IMR-90 (cell line): ENCODE measurements around the gene CADM3. TPM values are rescaled to one million over a fixed set of nuclear protein-coding genes. Genes with fewer than 3 reads are reported as not detected.

Experiments
- ATAC-seq: fragments of 200-7000 bp; cut with Tn5 transposase; 2 replicates; pipeline ENCODE4 v1.9.1; 2020; ENCODE audit warnings: low read depth, mild to moderate bottlenecking, moderate library complexity
- BruUV-seq: library from RNA; stranded (reverse); fragments of 400-500 nt; replicated peaks from 2 replicates; lab custom pipeline; 2021; lab: Mats Ljungman, UMichigan
- CTCF ChIA-PET: fragments of 300-600 bp; formaldehyde crosslinking; extraction: SDS; loops from one replicate; lab custom pipeline; 2021; ENCODE audit warnings: antibody characterized with exemption; lab: Yijun Ruan, JAX
- POLR2A ChIA-PET: fragments of 300-600 bp; sonication (Branson Sonifier 250); formaldehyde crosslinking; loops from one replicate; lab custom pipeline; 2022; ENCODE audit warnings: antibody characterized with exemption; ENCODE audit not compliant: unreplicated experiment; lab: Charles Lee
- DNase-seq: peaks from one replicate; pipeline ENCODE4 v3.0.0; 2013
- H2AFZ ChIP-seq: replicated peaks from 2 replicates; pipeline ENCODE3; 2013; ENCODE audit warnings: low read length, mild to moderate bottlenecking; ENCODE audit not compliant: poor library complexity
- H2AK5ac ChIP-seq: 2 replicates; pipeline ENCODE4 v1.6.1; 2013; ENCODE audit warnings: low read depth, low read length, inconsistent platforms
- H2AK9ac ChIP-seq: replicated peaks from 2 replicates; pipeline ENCODE3; 2013; ENCODE audit warnings: mild to moderate bottlenecking, low read depth, low read length, moderate library complexity; ENCODE audit not compliant: poor library complexity
- H2BK120ac ChIP-seq: 2 replicates; pipeline ENCODE4 v1.6.1; 2013; ENCODE audit warnings: low read depth, low read length, inconsistent platforms
- H2BK15ac ChIP-seq: 3 replicates; pipeline ENCODE4 v1.6.1; 2013; ENCODE audit warnings: low read depth, low read length, inconsistent platforms
- H2BK20ac ChIP-seq: 2 replicates; pipeline ENCODE4 v1.6.1; 2013; ENCODE audit warnings: low read depth, mild to moderate bottlenecking, inconsistent platforms, low read length, moderate library complexity
- H2BK5ac ChIP-seq: 2 replicates; pipeline ENCODE4 v1.6.1; 2013; ENCODE audit warnings: mild to moderate bottlenecking, low read depth, low read length, inconsistent platforms; ENCODE audit not compliant: poor library complexity, severe bottlenecking
- H3K14ac ChIP-seq: replicated peaks from 2 replicates; pipeline ENCODE4 v1.6.1; 2013; ENCODE audit warnings: low read depth, low read length, inconsistent platforms
- H3K18ac ChIP-seq: 2 replicates; pipeline ENCODE4 v1.6.1; 2013; ENCODE audit warnings: low read depth, low read length, control low read depth
- H3K23ac ChIP-seq: 2 replicates; pipeline ENCODE4 v1.6.1; 2013; ENCODE audit warnings: low read depth, low read length, inconsistent platforms
- H3K27ac ChIP-seq: 2 replicates; pipeline ENCODE4 v1.5.1; 2013; ENCODE audit warnings: mild to moderate bottlenecking, control low read depth, low read length; ENCODE audit not compliant: insufficient read depth
- H3K27me3 ChIP-seq: 2 replicates; pipeline ENCODE4 v1.6.1; 2013; ENCODE audit warnings: low read length; ENCODE audit not compliant: control insufficient read depth, insufficient read depth
- H3K36me3 ChIP-seq: 2 replicates; pipeline ENCODE4 v1.6.1; 2013; ENCODE audit warnings: low read length, mixed read lengths; ENCODE audit not compliant: control insufficient read depth, insufficient read depth
- H3K4ac ChIP-seq: 2 replicates; pipeline ENCODE4 v1.6.1; 2013; ENCODE audit warnings: low read depth, low read length, inconsistent platforms
- H3K4me1 ChIP-seq: 2 replicates; pipeline ENCODE4 v1.6.1; 2013; ENCODE audit warnings: low read length, mixed read lengths; ENCODE audit not compliant: control insufficient read depth, insufficient read depth
- H3K4me2 ChIP-seq: 2 replicates; pipeline ENCODE4 v1.6.1; 2013; ENCODE audit warnings: low read depth, mild to moderate bottlenecking, control low read depth, low read length, moderate library complexity
- H3K4me3 ChIP-seq: 2 replicates; pipeline ENCODE4 v1.5.1; 2013; ENCODE audit warnings: low read depth, mild to moderate bottlenecking, control low read depth, low read length, moderate library complexity; ENCODE audit not compliant: insufficient read depth
- H3K56ac ChIP-seq: 2 replicates; pipeline ENCODE4 v1.6.1; 2013; ENCODE audit warnings: low read length, inconsistent platforms; ENCODE audit not compliant: insufficient read depth; ENCODE audit errors: extremely low read depth
- H3K79me1 ChIP-seq, 2 experiments: 2 replicates each; pipeline ENCODE4 v1.6.1; 2013; ENCODE audit warnings: low read length in 2 of 2, inconsistent platforms in 1 of 2, low read depth in 1 of 2
- H3K9ac ChIP-seq: 2 replicates; pipeline ENCODE4 v1.6.1; 2013; ENCODE audit warnings: low read depth, low read length, control low read depth
- H3K9me1 ChIP-seq: 2 replicates; pipeline ENCODE4 v1.6.1; 2013; ENCODE audit warnings: low read length, inconsistent platforms; ENCODE audit not compliant: insufficient read depth
- H3K9me3 ChIP-seq: 2 replicates; pipeline ENCODE4 v1.6.1; 2013; ENCODE audit warnings: low read length; ENCODE audit not compliant: control insufficient read depth, insufficient read depth
- H4K20me1 ChIP-seq: 2 replicates; pipeline ENCODE4 v1.6.1; 2013; ENCODE audit warnings: low read length, inconsistent platforms; ENCODE audit not compliant: insufficient read depth
- H4K5ac ChIP-seq: 2 replicates; pipeline ENCODE4 v1.6.1; 2013; ENCODE audit warnings: mild to moderate bottlenecking, low read depth, low read length, control low read depth
- H4K8ac ChIP-seq, 2 experiments: 2 replicates each; pipeline ENCODE4 v1.6.1; 2013; ENCODE audit warnings: low read depth in 2 of 2, low read length in 2 of 2, control low read depth in 1 of 2, inconsistent platforms in 1 of 2
- H4K91ac ChIP-seq: 2 replicates; pipeline ENCODE4 v1.6.1; 2013; ENCODE audit warnings: low read depth, low read length, inconsistent platforms; ENCODE audit not compliant: insufficient read depth
- BHLHE40 ChIP-seq: fragments of 150-350 bp; IDR thresholded peaks from 2 replicates; pipeline ENCODE4 v1.6.1; 2016; ENCODE audit warnings: mild to moderate bottlenecking, low read depth, low read length
- CEBPB ChIP-seq: IDR thresholded peaks from 2 replicates; pipeline ENCODE4 v1.6.1; 2012; ENCODE audit warnings: low read depth, low read length, improper control_type of control experiment
- CHD1 ChIP-seq: IDR thresholded peaks from 2 replicates; pipeline ENCODE4 v1.6.1; 2012; ENCODE audit warnings: low read depth, low read length, improper control_type of control experiment
- FOS ChIP-seq: fragments of 150-350 bp; IDR thresholded peaks from 2 replicates; pipeline ENCODE4 v1.6.1; 2016; ENCODE audit warnings: low read depth, low read length
- MAFK ChIP-seq: IDR thresholded peaks from 2 replicates; pipeline ENCODE4 v1.6.1; 2012; ENCODE audit warnings: low read depth, low read length, improper control_type of control experiment
- MAZ ChIP-seq: IDR thresholded peaks from 2 replicates; pipeline ENCODE4 v1.6.1; 2012; ENCODE audit warnings: low read depth, mild to moderate bottlenecking, low read length, improper control_type of control experiment, moderate library complexity, borderline replicate concordance
- MXI1 ChIP-seq: IDR thresholded peaks from 2 replicates; pipeline ENCODE4 v1.6.1; 2012; ENCODE audit warnings: low read depth, mild to moderate bottlenecking, low read length, moderate library complexity, borderline replicate concordance
- NFE2L2 ChIP-seq: fragments of 150-350 bp; IDR thresholded peaks from 2 replicates; pipeline ENCODE4 v1.6.1; 2016; ENCODE audit warnings: low read depth, mild to moderate bottlenecking, low read length
- POLR2A ChIP-seq: IDR thresholded peaks from 2 replicates; pipeline ENCODE4 v1.6.1; 2012; ENCODE audit warnings: mild to moderate bottlenecking, low read depth, low read length
- RAD21 ChIP-seq: IDR thresholded peaks from 2 replicates; pipeline ENCODE4 v1.6.1; 2012; ENCODE audit warnings: low read length, improper control_type of control experiment
- RCOR1 ChIP-seq: IDR thresholded peaks from 2 replicates; pipeline ENCODE4 v1.6.1; 2012; ENCODE audit warnings: mild to moderate bottlenecking, low read length, improper control_type of control experiment; ENCODE audit not compliant: insufficient replicate concordance
- RFX5 ChIP-seq: IDR thresholded peaks from 2 replicates; pipeline ENCODE4 v1.8.0; 2012; ENCODE audit warnings: low read depth, mild to moderate bottlenecking, low read length, moderate library complexity
- WGBS, 2 experiments: methylation state at CpG; one replicate each; pipeline versions ENCODE4 v1.1.5 to v1.1.7; 2013; ENCODE audit warnings: missing lambda C conversion rate in 2 of 2; ENCODE audit not compliant: insufficient read length in 1 of 2; ENCODE audit errors: extremely low coverage in 2 of 2; 5-methylcytosine and 5-hydroxymethylcytosine counted together
- dilution Hi-C: fragments of 300-500 bp; cut with HindIII; formaldehyde crosslinking; loops from one replicate; pipeline ENCODE4 v1.14.3; 2018; ENCODE audit warnings: low sequenced_read_pairs; ENCODE audit not compliant: unreplicated experiment
- in situ Hi-C: fragments of 300-500 bp; cut with MboI; formaldehyde crosslinking; loops from 3 replicates; pipeline ENCODE4 v1.14.3; 2019; ENCODE audit warnings: low sequenced_read_pairs, inconsistent platforms, mixed read lengths
- intact Hi-C: fragments of 100-400 bp; cut with micrococcal nuclease; formaldehyde crosslinking; loops from 2 replicates; pipeline ENCODE4 v1.10.0; 2022
- polyA plus RNA-seq, 3 experiments: library from polyadenylated mRNA; depleted of rRNA; stranded (reverse); fragments of >200 nt; gene quantifications; 2 replicates each; pipeline ENCODE4 v1.2.3, GENCODE V29; 2012; ENCODE audit warnings: low replicate concordance in 1 of 3
- total RNA-seq: library from RNA; depleted of rRNA; stranded (reverse); fragments of >200 nt; gene quantifications from 2 replicates; pipeline ENCODE4 v1.2.3, GENCODE V29; 2012
- TF ChIP-seq, protein P1 (sequence below): fragments of 150-350 bp; IDR thresholded peaks from 2 replicates; pipeline ENCODE4 v1.6.1; 2016; ENCODE audit warnings: low read depth, mild to moderate bottlenecking, low read length, moderate library complexity, borderline replicate concordance
- TF ChIP-seq, protein P2 (sequence below): conservative IDR thresholded peaks from 2 replicates; pipeline ENCODE4 v1.5.1; 2012; ENCODE audit warnings: mild to moderate bottlenecking, low read depth, low read length, improper control_type of control experiment

Gene CADM3
- total and polyA plus RNA-seq, 2 of the 4 experiments (the other 2 are of a cell fraction): not detected

DNA sequence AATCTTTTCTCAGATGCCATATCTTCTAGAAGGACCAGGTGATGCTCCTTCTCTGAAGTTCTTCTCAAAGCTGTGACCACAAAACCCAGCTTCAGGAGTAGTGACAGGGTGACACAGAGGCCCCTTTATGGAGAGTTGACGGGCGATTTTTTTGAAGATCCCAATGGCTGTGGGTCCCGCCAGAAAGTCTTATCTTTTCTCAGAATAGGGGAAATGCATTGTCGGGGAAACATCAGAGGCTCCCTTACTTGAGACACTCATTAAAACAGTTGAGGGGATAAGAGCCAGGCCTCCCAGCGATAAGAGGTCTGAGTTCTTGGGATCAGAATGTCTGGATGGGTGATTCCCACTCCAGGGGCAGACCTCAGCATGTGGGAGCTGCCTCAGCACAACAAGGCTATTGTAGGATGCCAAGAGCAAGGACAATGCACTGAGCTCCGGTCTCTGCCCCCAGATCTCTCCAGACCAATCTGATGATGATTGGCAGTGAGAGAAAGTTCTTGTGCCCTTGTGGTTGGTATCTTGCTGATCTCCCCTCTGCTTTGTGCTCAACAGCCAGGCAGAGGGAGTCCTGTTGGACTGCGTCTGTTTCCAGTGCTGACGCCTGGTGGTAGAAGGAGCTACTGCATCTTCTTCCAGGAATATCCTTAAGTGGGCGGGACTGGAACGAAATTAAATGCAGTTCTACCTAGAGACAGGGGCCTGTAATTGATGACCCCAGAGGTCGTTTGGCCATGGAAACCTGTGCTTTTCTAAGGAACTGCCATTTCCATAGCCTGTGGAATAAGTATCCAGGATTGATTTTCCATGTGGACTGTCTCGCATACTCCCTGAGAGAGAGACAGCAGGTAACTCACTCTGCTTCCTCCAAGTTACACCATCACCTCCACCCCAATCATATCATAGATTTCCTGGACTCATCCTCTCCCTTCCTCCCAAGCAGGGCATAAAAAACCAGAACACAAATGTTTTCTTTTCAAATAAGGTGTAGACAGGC is 26.4 kb downstream of the CADM3 start:
- Histone ChIP-seq H4K20me1 (no peaks in the 10 kb centered on the region), H2AK9ac (no peak overlapping the region), H3K9me3 (no peaks in the 10 kb centered on the region), H3K4me1 (no peaks in the 10 kb centered on the region), H3K79me1 (no peaks in the 10 kb centered on the region), H2BK15ac (no peak overlapping the region), H3K36me3 (no peaks in the 10 kb centered on the region), H3K27ac (no peak overlapping the region), H3K4me3 (no peak overlapping the region), H3K14ac (no peak overlapping the region), H4K8ac (no peak overlapping the region), H2AFZ (no peak overlapping the region), H2BK120ac (no peak overlapping the region), H3K4ac (no peak overlapping the region), H3K18ac (no peak overlapping the region), H2AK5ac (no peak overlapping the region), H3K23ac (no peak overlapping the region), H3K4me2 (no peak overlapping the region), H2BK5ac (no peak overlapping the region), H4K91ac (no peak overlapping the region), H2BK20ac (no peak overlapping the region), H3K9ac (no peak overlapping the region), H4K5ac (no peak overlapping the region), H3K9me1 (no peaks in the 10 kb centered on the region), H3K56ac (no peak overlapping the region), H3K27me3 (no peaks in the 10 kb centered on the region; the same call in 1 of the 2 replicates)
- dilution Hi-C loops (no loop called here), intact Hi-C loops (loop anchor here (1.0 kb wide), 2 partner anchors 37 to 66 kb away; no protein-coding TSS in a partner anchor), in situ Hi-C loops (loop anchor here (5.0 kb wide), 1 partner anchor 36 kb away; no protein-coding TSS in a partner anchor)
- ChIA-PET POLR2A (no interaction called here), CTCF (interaction anchor here (0.8 to 1.3 kb wide), 5 partner anchors 16 to 810 kb away, joined by 3 to 9 read pairs (median 4); no protein-coding TSS in a partner anchor)
- no TSS peak for BruUV-seq
- peak; percentile 100 for ATAC-seq
- 50% methylated on average over 2 of the region's 12 CpGs; no CpG with 5 or more reads in 1 of the 2 experiments for WGBS, 2 experiments
- DNase-seq: peak; percentile 72
- TF ChIP-seq MAZ (no peak), MAFK (no peak), CEBPB (no peak), NFE2L2 (no peak), RFX5 (no peak), POLR2A (no peak), MXI1 (no peak), FOS (no peak), RAD21 (peak; percentile 68), BHLHE40 (no peak), CHD1 (no peak), RCOR1 (no peak)
- TF ChIP-seq, protein P1, sequence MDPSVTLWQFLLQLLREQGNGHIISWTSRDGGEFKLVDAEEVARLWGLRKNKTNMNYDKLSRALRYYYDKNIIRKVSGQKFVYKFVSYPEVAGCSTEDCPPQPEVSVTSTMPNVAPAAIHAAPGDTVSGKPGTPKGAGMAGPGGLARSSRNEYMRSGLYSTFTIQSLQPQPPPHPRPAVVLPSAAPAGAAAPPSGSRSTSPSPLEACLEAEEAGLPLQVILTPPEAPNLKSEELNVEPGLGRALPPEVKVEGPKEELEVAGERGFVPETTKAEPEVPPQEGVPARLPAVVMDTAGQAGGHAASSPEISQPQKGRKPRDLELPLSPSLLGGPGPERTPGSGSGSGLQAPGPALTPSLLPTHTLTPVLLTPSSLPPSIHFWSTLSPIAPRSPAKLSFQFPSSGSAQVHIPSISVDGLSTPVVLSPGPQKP: no peak
- TF ChIP-seq, protein P2, sequence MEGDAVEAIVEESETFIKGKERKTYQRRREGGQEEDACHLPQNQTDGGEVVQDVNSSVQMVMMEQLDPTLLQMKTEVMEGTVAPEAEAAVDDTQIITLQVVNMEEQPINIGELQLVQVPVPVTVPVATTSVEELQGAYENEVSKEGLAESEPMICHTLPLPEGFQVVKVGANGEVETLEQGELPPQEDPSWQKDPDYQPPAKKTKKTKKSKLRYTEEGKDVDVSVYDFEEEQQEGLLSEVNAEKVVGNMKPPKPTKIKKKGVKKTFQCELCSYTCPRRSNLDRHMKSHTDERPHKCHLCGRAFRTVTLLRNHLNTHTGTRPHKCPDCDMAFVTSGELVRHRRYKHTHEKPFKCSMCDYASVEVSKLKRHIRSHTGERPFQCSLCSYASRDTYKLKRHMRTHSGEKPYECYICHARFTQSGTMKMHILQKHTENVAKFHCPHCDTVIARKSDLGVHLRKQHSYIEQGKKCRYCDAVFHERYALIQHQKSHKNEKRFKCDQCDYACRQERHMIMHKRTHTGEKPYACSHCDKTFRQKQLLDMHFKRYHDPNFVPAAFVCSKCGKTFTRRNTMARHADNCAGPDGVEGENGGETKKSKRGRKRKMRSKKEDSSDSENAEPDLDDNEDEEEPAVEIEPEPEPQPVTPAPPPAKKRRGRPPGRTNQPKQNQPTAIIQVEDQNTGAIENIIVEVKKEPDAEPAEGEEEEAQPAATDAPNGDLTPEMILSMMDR: peak; percentile 93
